ENCODE measurements around the gene ZSCAN16. TPM values are rescaled to one million over a fixed set of nuclear protein-coding genes. Genes with fewer than 3 reads are reported as not detected.

ZSCAN16 gene
- total and polyA plus RNA-seq, 9 of the 15 experiments (the other 6 are each of a cell fraction or from before 2014, with no cell fraction given), result 0.08 TPM; not detected in 8

DNA sequence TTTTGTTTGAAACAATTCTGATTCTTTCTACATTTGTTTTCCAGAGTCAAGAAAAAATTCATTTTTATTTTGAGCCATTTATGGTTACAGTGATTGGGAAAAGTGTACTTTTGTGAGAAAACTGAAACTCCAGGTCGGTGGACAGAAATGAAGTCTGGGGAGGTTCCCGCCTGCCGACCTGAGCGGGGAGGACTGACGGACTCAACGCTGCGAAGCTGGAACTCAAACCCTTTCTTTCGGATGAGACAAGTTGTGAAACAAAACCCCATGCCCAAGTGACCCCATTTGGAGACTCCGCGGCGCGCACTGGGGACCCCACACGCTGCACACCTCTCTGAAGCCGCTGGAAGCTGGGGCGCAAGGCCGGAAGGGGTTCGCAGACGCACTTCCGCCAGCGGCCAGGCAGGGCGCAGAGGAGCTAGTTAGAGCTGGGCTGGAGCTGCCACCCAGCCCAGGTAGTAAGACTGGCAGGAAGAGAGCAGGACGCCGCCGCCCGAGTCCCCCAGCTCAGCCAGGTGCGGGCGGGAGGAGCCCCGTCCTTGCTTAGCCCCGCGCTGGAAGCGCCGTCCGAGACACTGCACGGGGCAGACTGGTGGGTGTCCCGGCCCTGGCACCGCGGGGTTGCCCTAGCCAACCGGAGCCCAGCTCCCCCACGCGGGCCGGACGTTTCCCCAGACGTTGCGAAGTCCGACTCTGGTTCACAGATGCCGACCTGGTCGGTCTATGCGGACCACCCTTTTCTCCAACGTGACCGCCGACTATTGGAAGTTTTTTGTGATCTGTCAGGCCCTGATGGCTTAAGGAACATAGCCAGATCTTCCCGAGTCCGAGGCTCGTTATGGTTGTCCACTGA is 19.8 kb upstream of the ZSCAN16 start (continued):
- peak; percentile 99 for TF ChIP-seq HNRNPL (IDR thresholded peaks at IDR 0.05; ENCODE audit: low read depth, low read length)
- TF ChIP-seq GABPB1 (CRISPR knock-in tag; IDR thresholded peaks at IDR 0.05), result peak; percentile 97
- TF ChIP-seq SRSF3 (IDR thresholded peaks at IDR 0.05; ENCODE audit: insufficient read depth, low read length), result no peak
- TF ChIP-seq CREB1 (IDR thresholded peaks at IDR 0.05), result peak; percentile 61; the same call in 1 of the 2 replicates
- peak; percentile 66; the same call in 1 of the 2 replicates for TF ChIP-seq CREB1 (CRISPR knock-in tag; IDR thresholded peaks at IDR 0.05)
- TF ChIP-seq, protein P1, sequence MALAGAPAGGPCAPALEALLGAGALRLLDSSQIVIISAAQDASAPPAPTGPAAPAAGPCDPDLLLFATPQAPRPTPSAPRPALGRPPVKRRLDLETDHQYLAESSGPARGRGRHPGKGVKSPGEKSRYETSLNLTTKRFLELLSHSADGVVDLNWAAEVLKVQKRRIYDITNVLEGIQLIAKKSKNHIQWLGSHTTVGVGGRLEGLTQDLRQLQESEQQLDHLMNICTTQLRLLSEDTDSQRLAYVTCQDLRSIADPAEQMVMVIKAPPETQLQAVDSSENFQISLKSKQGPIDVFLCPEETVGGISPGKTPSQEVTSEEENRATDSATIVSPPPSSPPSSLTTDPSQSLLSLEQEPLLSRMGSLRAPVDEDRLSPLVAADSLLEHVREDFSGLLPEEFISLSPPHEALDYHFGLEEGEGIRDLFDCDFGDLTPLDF (CRISPR knock-in tag; IDR thresholded peaks at IDR 0.05), result no peak
- TF ChIP-seq FIP1L1 (IDR thresholded peaks at IDR 0.05; ENCODE audit: low read depth, low read length, poor library complexity, severe bottlenecking), result peak; percentile 49
- TF ChIP-seq NR3C1 (CRISPR knock-in tag; IDR thresholded peaks at IDR 0.05), result no peak
- TF ChIP-seq, protein P2, sequence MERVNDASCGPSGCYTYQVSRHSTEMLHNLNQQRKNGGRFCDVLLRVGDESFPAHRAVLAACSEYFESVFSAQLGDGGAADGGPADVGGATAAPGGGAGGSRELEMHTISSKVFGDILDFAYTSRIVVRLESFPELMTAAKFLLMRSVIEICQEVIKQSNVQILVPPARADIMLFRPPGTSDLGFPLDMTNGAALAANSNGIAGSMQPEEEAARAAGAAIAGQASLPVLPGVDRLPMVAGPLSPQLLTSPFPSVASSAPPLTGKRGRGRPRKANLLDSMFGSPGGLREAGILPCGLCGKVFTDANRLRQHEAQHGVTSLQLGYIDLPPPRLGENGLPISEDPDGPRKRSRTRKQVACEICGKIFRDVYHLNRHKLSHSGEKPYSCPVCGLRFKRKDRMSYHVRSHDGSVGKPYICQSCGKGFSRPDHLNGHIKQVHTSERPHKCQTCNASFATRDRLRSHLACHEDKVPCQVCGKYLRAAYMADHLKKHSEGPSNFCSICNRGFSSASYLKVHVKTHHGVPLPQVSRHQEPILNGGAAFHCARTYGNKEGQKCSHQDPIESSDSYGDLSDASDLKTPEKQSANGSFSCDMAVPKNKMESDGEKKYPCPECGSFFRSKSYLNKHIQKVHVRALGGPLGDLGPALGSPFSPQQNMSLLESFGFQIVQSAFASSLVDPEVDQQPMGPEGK (CRISPR knock-in tag; IDR thresholded peaks at IDR 0.05; ENCODE audit: borderline replicate concordance), result no peak
- TF ChIP-seq DMBX1 (CRISPR knock-in tag; IDR thresholded peaks at IDR 0.05; ENCODE audit: borderline replicate concordance), result peak; percentile 79
- peak; percentile 72; the same call in 1 of the 2 replicates for TF ChIP-seq ZNF175 (CRISPR knock-in tag; IDR thresholded peaks at IDR 0.05; ENCODE audit: low read depth)
- TF ChIP-seq, protein P3, sequence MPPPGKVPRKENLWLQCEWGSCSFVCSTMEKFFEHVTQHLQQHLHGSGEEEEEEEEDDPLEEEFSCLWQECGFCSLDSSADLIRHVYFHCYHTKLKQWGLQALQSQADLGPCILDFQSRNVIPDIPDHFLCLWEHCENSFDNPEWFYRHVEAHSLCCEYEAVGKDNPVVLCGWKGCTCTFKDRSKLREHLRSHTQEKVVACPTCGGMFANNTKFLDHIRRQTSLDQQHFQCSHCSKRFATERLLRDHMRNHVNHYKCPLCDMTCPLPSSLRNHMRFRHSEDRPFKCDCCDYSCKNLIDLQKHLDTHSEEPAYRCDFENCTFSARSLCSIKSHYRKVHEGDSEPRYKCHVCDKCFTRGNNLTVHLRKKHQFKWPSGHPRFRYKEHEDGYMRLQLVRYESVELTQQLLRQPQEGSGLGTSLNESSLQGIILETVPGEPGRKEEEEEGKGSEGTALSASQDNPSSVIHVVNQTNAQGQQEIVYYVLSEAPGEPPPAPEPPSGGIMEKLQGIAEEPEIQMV (tag; conservative IDR thresholded peaks at IDR 0.05; ENCODE audit: low read depth), result no peak
- TF ChIP-seq PHB2 (IDR thresholded peaks at IDR 0.05; ENCODE audit: low read depth), result no peak
- TF ChIP-seq ETS2 (tag; IDR thresholded peaks at IDR 0.05; ENCODE audit: borderline replicate concordance, poor library complexity, severe bottlenecking), result no peak
- peak; percentile 56; the same call in 1 of the 2 replicates for TF ChIP-seq NFATC3 (IDR thresholded peaks at IDR 0.05)
- no peak for TF ChIP-seq PHTF2 (CRISPR knock-in tag; IDR thresholded peaks at IDR 0.05)
- TF ChIP-seq, protein P4, sequence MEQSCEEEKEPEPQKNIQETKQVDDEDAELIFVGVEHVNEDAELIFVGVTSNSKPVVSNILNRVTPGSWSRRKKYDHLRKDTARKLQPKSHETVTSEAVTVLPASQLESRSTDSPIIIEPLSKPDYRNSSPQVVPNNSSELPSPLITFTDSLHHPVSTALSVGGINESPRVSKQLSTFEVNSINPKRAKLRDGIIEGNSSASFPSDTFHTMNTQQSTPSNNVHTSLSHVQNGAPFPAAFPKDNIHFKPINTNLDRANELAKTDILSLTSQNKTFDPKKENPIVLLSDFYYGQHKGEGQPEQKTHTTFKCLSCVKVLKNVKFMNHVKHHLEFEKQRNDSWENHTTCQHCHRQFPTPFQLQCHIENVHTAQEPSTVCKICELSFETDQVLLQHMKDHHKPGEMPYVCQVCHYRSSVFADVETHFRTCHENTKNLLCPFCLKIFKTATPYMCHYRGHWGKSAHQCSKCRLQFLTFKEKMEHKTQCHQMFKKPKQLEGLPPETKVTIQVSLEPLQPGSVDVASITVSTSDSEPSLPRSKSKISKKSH (CRISPR knock-in tag; IDR thresholded peaks at IDR 0.05), result no peak
- TF ChIP-seq, protein P5, sequence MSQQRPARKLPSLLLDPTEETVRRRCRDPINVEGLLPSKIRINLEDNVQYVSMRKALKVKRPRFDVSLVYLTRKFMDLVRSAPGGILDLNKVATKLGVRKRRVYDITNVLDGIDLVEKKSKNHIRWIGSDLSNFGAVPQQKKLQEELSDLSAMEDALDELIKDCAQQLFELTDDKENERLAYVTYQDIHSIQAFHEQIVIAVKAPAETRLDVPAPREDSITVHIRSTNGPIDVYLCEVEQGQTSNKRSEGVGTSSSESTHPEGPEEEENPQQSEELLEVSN (IDR thresholded peaks at IDR 0.05; ENCODE audit: borderline replicate concordance in 1 of 2, extremely low read depth in 1 of 2, insufficient read depth in 1 of 2, insufficient read length in 1 of 2, low read depth in 1 of 2, low read length in 1 of 2, poor library complexity in 1 of 2, severe bottlenecking in 1 of 2), result peak; percentile 55 to 72
- no peak for TF ChIP-seq THRAP3 (IDR thresholded peaks at IDR 0.05; ENCODE audit: borderline replicate concordance)
